ENCODE data around the gene NEB. TPM values are rescaled to one million over a fixed set of nuclear protein-coding genes. Genes with fewer than 3 reads are reported as not detected.
A peak's percentile ranks its signal among the peaks of the same experiment; 100 is the strongest.

The NEB gene
- total RNA-seq, 1 experiment from 2014 or later = 74.9 TPM

DNA sequence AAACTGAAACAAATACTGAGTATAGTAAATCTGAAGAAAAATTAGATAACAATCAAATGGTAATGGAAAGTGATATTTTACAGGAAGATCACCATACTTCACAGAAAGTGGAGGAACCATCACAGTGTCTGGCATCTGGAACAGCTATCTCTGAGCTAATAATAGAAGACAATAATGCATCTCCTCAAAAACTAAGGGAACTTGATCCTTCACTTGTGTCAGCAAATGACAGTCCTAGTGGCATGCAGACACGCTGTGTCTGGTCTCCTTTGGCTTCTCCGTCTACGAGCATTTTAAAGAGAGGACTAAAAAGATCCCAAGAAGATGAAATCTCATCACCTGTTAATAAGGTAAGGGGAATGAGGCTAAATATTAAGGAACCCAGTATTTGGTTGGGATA lies 268.5 kb downstream of the NEB start:
- H3K4me1 ChIP-seq = no peaks in the 10 kb centered on the region
- no peak overlapping the region for H3K4me3 ChIP-seq
- H3K27ac ChIP-seq = no peak overlapping the region
- H3K27me3 ChIP-seq = no peaks in the 10 kb centered on the region
- peaks cover 96% of the 10 kb centered on the region for H3K36me3 ChIP-seq
- no peaks in the 10 kb centered on the region for H3K9me3 ChIP-seq (replicated peaks)
- DNase-seq = no peak

DNA sequence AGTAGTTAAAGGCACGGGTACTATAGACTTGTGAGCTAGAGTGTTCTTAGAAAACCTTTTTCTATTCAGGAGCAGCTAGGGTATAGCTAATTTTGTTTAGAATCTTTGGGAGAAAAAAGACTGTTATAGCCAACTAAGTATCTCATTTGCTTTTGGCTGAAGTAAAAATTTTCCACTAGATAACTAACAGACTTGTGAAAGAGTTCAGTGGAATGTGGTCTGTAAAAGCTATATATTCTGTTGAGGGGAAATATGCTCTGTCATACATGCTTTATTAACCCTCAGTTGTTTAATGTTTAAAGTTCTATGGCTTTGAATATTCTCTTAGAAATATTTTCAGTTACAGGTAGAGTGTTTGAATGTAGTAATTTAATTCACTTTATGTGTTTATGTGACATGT lies 274.9 kb downstream of the NEB start:
- Histone ChIP-seq H3K27ac (no peak overlapping the region), H3K36me3 (peaks cover 83% of the 10 kb centered on the region), H3K4me1 (no peaks in the 10 kb centered on the region), H3K9me3 (replicated peaks) (no peaks in the 10 kb centered on the region), H3K27me3 (no peaks in the 10 kb centered on the region), H3K4me3 (no peak overlapping the region)
- DNase-seq = no peak

- Histone ChIP-seq H3K27me3 (no peaks in the 10 kb centered on the region), H3K4me1 (no peaks in the 10 kb centered on the region), H3K4me3 (no peak overlapping the region), H3K9me3 (replicated peaks) (no peaks in the 10 kb centered on the region), H3K27ac (no peak overlapping the region), H3K36me3 (peaks cover 85% of the 10 kb centered on the region)
- no peak for DNase-seq
Measured at GRCh38 chr2:151439127-151439526, 295.1 kb downstream of the NEB start.

GRCh38 chr2:151438506-151438905 lies 295.8 kb downstream of the NEB start:
- no peaks in the 10 kb centered on the region for H3K9me3 ChIP-seq (replicated peaks)
- H3K27me3 ChIP-seq = no peaks in the 10 kb centered on the region
- H3K36me3 ChIP-seq = peaks cover 84% of the 10 kb centered on the region
- H3K27ac ChIP-seq = no peak overlapping the region
- H3K4me1 ChIP-seq = no peaks in the 10 kb centered on the region
- no peak for DNase-seq
- no peak overlapping the region for H3K4me3 ChIP-seq

DNA sequence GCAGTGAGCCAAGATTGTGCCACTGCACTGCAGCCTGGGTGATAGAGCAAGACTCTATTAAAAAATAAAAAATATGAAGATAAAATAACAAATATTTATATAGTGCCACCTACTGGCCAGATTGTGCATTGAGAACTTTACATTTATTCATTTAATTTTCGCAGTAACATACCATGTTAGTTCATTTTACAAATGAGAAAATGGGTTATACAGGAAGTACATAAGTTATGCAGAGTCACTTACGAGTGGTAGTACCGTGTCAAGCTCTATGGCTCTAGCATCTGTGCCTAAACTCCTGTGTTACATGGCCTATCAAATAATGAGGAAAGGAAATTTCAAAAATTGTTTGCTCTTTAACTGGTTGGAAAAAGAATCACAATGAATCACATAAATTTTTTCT lies 296.6 kb downstream of the NEB start:
- no peak overlapping the region for H3K27ac ChIP-seq
- no peaks in the 10 kb centered on the region for H3K4me1 ChIP-seq
- H3K4me3 ChIP-seq = no peak overlapping the region
- H3K9me3 ChIP-seq (replicated peaks) = no peaks in the 10 kb centered on the region
- no peaks in the 10 kb centered on the region for H3K27me3 ChIP-seq
- peak in 1 of 2 experiments; percentile 24 for DNase-seq
- H3K36me3 ChIP-seq = peaks cover 85% of the 10 kb centered on the region

Other genes starting within 250 kb of the NEB start
- 63.8 and 64.5 TPM in 2 replicates for gene ARL5A, start 93.9 kb upstream of the NEB start, total RNA-seq (2014; rRNA removed; shearing (Covaris generic))